Transverse colon (tissue), 4 donors: ENCODE measurements around the gene HTT.

Experiments
- EP300 ChIP-seq: sonication (generic); formaldehyde crosslinking; IDR thresholded peaks from one replicate; pipeline ENCODE4 v1.6.1; 2017; ENCODE audit warnings: antibody characterized with exemption, low read depth
- POLR2A ChIP-seq: fragments of 450-650 bp; IDR thresholded peaks from one replicate; pipeline ENCODE4 v1.6.1; 2016; ENCODE audit warnings: antibody characterized with exemption, mild to moderate bottlenecking, moderate library complexity
- POLR2AphosphoS5 ChIP-seq, 3 donors: sonication (generic); formaldehyde crosslinking; IDR thresholded peaks; one replicate each; pipeline ENCODE4 v1.6.1; 2016; ENCODE audit warnings: antibody characterized with exemption in 3 of 3
- TF ChIP-seq, protein P1 (sequence below), 5 experiments: fragments of 200-600 bp in 3 of 5; fragments of 450-650 bp in 2 of 5; sonication (generic) in 3 of 5; IDR thresholded peaks; 1 replicate in 2 of 5; 2 replicates in 3 of 5; pipeline ENCODE4 v1.5.1; 2016 to 2017; ENCODE audit warnings: antibody characterized with exemption in 5 of 5, inconsistent platforms in 3 of 5, mild to moderate bottlenecking in 2 of 5, moderate library complexity in 1 of 5

DNA sequence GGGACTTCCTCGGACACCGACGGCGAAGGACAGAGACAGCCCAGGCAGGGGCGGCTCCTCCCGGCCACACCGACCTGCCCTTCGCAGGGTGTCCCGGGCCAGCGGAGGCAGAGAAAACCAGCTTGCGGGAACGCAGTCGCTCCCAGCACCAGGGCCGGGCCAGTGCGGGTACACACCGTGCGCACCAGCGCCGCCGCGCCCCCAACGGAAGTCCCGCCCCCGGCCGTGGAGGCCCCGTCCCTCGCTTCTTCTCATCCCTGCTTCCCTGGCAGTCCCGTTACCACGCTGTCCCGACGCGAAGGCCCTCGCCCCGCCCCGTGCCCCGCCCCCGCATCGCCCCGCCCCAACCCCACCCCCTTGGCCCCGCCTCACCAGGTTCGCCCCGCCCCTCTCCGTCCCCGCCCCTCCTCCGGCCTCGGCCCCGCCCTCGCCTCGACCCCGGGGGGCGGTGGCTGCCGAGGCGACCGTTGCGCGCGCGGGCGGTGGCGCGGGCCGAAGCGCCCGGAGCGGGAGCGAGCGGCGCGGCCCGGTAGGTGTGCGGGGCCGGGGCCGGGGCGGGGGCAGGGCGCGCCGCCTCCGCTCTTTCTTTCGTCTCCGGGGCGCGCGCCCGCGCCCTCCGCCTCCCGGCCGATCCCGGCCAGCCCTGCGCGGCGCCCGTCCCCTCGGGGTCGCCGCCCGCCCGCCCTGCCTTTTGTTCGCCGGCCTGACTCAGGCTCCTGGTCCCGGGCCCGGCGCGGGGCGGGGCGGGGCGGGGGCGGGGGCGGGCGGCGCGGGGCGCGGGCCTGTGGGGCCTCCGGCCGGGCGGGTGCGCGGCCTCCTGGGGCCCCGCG, 218.3 kb downstream of the HTT start, which contains the start of gene RGS12:
- TF ChIP-seq, protein P1, sequence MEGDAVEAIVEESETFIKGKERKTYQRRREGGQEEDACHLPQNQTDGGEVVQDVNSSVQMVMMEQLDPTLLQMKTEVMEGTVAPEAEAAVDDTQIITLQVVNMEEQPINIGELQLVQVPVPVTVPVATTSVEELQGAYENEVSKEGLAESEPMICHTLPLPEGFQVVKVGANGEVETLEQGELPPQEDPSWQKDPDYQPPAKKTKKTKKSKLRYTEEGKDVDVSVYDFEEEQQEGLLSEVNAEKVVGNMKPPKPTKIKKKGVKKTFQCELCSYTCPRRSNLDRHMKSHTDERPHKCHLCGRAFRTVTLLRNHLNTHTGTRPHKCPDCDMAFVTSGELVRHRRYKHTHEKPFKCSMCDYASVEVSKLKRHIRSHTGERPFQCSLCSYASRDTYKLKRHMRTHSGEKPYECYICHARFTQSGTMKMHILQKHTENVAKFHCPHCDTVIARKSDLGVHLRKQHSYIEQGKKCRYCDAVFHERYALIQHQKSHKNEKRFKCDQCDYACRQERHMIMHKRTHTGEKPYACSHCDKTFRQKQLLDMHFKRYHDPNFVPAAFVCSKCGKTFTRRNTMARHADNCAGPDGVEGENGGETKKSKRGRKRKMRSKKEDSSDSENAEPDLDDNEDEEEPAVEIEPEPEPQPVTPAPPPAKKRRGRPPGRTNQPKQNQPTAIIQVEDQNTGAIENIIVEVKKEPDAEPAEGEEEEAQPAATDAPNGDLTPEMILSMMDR (IDR thresholded peaks at IDR 0.05): no peak
- TF ChIP-seq EP300 (no peak), POLR2A (peak; percentile 93), POLR2AphosphoS5 (IDR thresholded peaks at IDR 0.05) (peak; percentile 90 to 94 (median 92))
